ENCODE data around the gene RAB7A. TPM values are rescaled to one million over a fixed set of nuclear protein-coding genes. Genes with fewer than 3 reads are reported as not detected.

RAB7A gene
- total RNA-seq, 1 donor from 2014 or later, result 298 TPM

GRCh38 chr3:128807186-128807830, 81.3 kb downstream of the RAB7A start:
- H3K27ac Mint-ChIP-seq (ENCODE audit: unreplicated experiment), result no peak overlapping the region
- H3K4me3 Mint-ChIP-seq (ENCODE audit: unreplicated experiment), result no peak overlapping the region
- no peaks in the 10 kb centered on the region for H3K36me3 Mint-ChIP-seq (ENCODE audit: unreplicated experiment)
- peaks cover 3% of the 10 kb centered on the region for H3K9me3 Mint-ChIP-seq (ENCODE audit: unreplicated experiment)
- no peak for DNase-seq
- H3K4me1 Mint-ChIP-seq (ENCODE audit: low read depth, unreplicated experiment), result peaks cover 34% of the 10 kb centered on the region
- TF ChIP-seq CTCF (IDR thresholded peaks at IDR 0.05; ENCODE audit: partially characterized antibody, unreplicated experiment), result no peak
- H3K27me3 Mint-ChIP-seq (ENCODE audit: unreplicated experiment), result peaks cover 8% of the 10 kb centered on the region

- Mint-ChIP-seq H3K27ac (ENCODE audit: unreplicated experiment) (peak overlapping the region; percentile 36), H3K27me3 (ENCODE audit: unreplicated experiment) (peaks cover 8% of the 10 kb centered on the region), H3K4me1 (ENCODE audit: low read depth, unreplicated experiment) (peaks cover 29% of the 10 kb centered on the region), H3K36me3 (ENCODE audit: unreplicated experiment) (no peaks in the 10 kb centered on the region), H3K9me3 (ENCODE audit: unreplicated experiment) (peaks cover 5% of the 10 kb centered on the region), H3K4me3 (ENCODE audit: unreplicated experiment) (no peak overlapping the region)
- TF ChIP-seq CTCF (IDR thresholded peaks at IDR 0.05; ENCODE audit: partially characterized antibody, unreplicated experiment), result no peak
- DNase-seq, result no peak
These were observed 82.7 kb downstream of the RAB7A start for GRCh38 chr3:128808672-128809071.

DNA sequence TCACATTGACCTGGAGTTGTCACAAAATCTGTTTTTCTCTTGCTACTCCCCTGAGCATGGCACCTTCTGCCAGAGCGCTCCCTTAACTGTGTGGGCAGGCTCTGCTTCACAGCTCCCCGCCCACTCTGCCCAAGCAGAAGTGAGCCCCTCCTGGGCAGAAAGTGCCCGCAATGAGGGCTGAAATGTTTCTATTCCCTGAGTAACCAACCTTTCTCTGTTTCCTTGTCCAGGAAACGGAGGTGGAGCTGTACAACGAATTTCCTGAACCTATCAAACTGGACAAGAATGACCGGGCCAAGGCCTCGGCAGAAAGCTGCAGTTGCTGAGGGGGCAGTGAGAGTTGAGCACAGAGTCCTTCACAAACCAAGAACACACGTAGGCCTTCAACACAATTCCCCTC, 87.1 kb downstream of the RAB7A start:
- H3K4me3 Mint-ChIP-seq (ENCODE audit: unreplicated experiment), result no peak overlapping the region
- H3K36me3 Mint-ChIP-seq (ENCODE audit: unreplicated experiment), result peaks cover 4% of the 10 kb centered on the region
- no peak for TF ChIP-seq CTCF (IDR thresholded peaks at IDR 0.05; ENCODE audit: partially characterized antibody, unreplicated experiment)
- no peak for DNase-seq
- H3K27ac Mint-ChIP-seq (ENCODE audit: unreplicated experiment), result no peak overlapping the region
- H3K27me3 Mint-ChIP-seq (ENCODE audit: unreplicated experiment), result peaks cover 4% of the 10 kb centered on the region
- H3K4me1 Mint-ChIP-seq (ENCODE audit: low read depth, unreplicated experiment), result peaks cover 14% of the 10 kb centered on the region
- peaks cover 6% of the 10 kb centered on the region for H3K9me3 Mint-ChIP-seq (ENCODE audit: unreplicated experiment)

- Mint-ChIP-seq H3K4me3 (ENCODE audit: unreplicated experiment) (no peak overlapping the region), H3K27me3 (ENCODE audit: unreplicated experiment) (peaks cover 2% of the 10 kb centered on the region), H3K36me3 (ENCODE audit: unreplicated experiment) (peaks cover 11% of the 10 kb centered on the region), H3K9me3 (ENCODE audit: unreplicated experiment) (peaks cover 10% of the 10 kb centered on the region), H3K4me1 (ENCODE audit: low read depth, unreplicated experiment) (peaks cover 7% of the 10 kb centered on the region), H3K27ac (ENCODE audit: unreplicated experiment) (no peak overlapping the region)
- no peak for DNase-seq
- no peak for TF ChIP-seq CTCF (IDR thresholded peaks at IDR 0.05; ENCODE audit: partially characterized antibody, unreplicated experiment)
These were observed 88.1 kb downstream of the RAB7A start for GRCh38 chr3:128814060-128814459.

DNA sequence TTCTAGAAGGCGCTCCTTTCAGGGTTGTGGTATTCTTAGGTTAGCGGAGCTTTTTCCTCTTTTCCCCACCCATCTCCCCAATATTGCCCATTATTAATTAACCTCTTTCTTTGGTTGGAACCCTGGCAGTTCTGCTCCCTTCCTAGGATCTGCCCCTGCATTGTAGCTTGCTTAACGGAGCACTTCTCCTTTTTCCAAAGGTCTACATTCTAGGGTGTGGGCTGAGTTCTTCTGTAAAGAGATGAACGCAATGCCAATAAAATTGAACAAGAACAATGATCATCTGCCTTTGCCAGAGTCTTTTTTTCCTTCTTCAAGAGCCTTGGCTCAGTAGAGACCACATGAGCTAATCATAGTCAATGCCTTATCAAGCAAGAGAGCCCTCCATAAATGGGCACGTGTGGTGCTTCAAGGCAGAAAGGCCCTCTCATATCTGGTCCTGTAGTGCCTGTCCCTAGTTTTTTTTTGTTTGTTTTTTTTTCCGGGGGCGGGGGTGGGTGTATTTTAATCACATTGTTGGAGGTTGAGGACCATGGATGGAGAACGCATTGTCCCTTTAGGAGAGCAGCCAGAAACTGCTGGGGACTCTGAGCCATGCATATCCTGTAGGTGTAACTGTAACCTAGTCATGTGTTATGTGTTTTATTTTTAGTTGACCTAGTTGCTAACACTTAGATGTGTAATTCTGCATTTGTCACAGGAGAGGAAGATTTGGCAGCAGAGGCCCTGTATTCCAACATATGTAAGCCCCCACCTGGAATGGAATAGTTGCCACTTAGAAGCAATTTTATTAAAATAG, 88.7 kb downstream of the RAB7A start:
- no peak for TF ChIP-seq CTCF (IDR thresholded peaks at IDR 0.05; ENCODE audit: partially characterized antibody, unreplicated experiment)
- DNase-seq, result no peak
- H3K4me1 Mint-ChIP-seq (ENCODE audit: low read depth, unreplicated experiment), result peaks cover under 1% of the 10 kb centered on the region
- peaks cover 2% of the 10 kb centered on the region for H3K27me3 Mint-ChIP-seq (ENCODE audit: unreplicated experiment)
- no peak overlapping the region for H3K27ac Mint-ChIP-seq (ENCODE audit: unreplicated experiment)
- peaks cover 11% of the 10 kb centered on the region for H3K36me3 Mint-ChIP-seq (ENCODE audit: unreplicated experiment)
- no peak overlapping the region for H3K4me3 Mint-ChIP-seq (ENCODE audit: unreplicated experiment)
- peaks cover 10% of the 10 kb centered on the region for H3K9me3 Mint-ChIP-seq (ENCODE audit: unreplicated experiment)

Measured in glutamatergic neuron (in vitro differentiated cells).